ENCODE results near the gene SIDT2. TPM values are rescaled to one million over a fixed set of nuclear protein-coding genes. Genes with fewer than 3 reads are reported as not detected.
A peak's percentile ranks its signal among the peaks of the same experiment; 100 is the strongest.

The SIDT2 gene
- total and polyA plus RNA-seq, 8 donors, result 29.2 to 112 (median 33.9) TPM

GRCh38 chr11:117193130-117194020 is 14.8 kb downstream of the SIDT2 start:
- Histone ChIP-seq H3K27ac (no peak overlapping the region), H3K4me3 (no peak overlapping the region), H3K36me3 (peaks cover 0 to 81% of the 10 kb centered on the region in 2 donors), H3K27me3 (no peaks in the 10 kb centered on the region), H3K4me1 (peaks cover 7 to 22% of the 10 kb centered on the region in 2 donors), H3K9me3 (no peaks in the 10 kb centered on the region)
- no peak for TF ChIP-seq CTCF (IDR thresholded peaks at IDR 0.05)
- ATAC-seq, result no peak
- no peak for DNase-seq
- intact Hi-C loops (cut with DNase I), result no loop called here

GRCh38 chr11:117194267-117194666 is 15.7 kb downstream of the SIDT2 start:
- ATAC-seq, result no peak
- H3K27ac ChIP-seq, result no peak overlapping the region
- intact Hi-C loops (cut with DNase I), result no loop called here
- peaks cover 0 to 72% of the 10 kb centered on the region in 2 donors for H3K36me3 ChIP-seq
- DNase-seq, result no peak
- H3K9me3 ChIP-seq, result no peaks in the 10 kb centered on the region
- TF ChIP-seq CTCF (IDR thresholded peaks at IDR 0.05), result no peak
- H3K4me1 ChIP-seq, result peaks cover 11 to 20% of the 10 kb centered on the region in 2 donors
- H3K27me3 ChIP-seq, result no peaks in the 10 kb centered on the region
- H3K4me3 ChIP-seq, result no peak overlapping the region

- Histone ChIP-seq H3K27me3 (no peaks in the 10 kb centered on the region), H3K4me1 (peaks cover 11 to 19% of the 10 kb centered on the region in 2 donors), H3K27ac (no peak overlapping the region), H3K36me3 (peaks cover 0 to 64% of the 10 kb centered on the region in 2 donors), H3K9me3 (no peaks in the 10 kb centered on the region), H3K4me3 (no peak overlapping the region)
- no peak for TF ChIP-seq CTCF (IDR thresholded peaks at IDR 0.05)
- DNase-seq, result peak in 1 of 4 donors; percentile 32
- intact Hi-C loops (cut with DNase I), result no loop called here
- no peak for ATAC-seq
Measured at GRCh38 chr11:117195258-117195657, 16.7 kb downstream of the SIDT2 start.

GRCh38 chr11:117195761-117196160 is 17.2 kb downstream of the SIDT2 start:
- Histone ChIP-seq H3K4me3 (no peak overlapping the region), H3K4me1 (peaks cover 11 to 19% of the 10 kb centered on the region in 2 donors), H3K27ac (no peak overlapping the region), H3K27me3 (no peaks in the 10 kb centered on the region), H3K36me3 (peaks cover 0 to 59% of the 10 kb centered on the region in 2 donors), H3K9me3 (no peaks in the 10 kb centered on the region)
- no peak for ATAC-seq
- intact Hi-C loops (cut with DNase I), result no loop called here
- no peak for TF ChIP-seq CTCF (IDR thresholded peaks at IDR 0.05)
- DNase-seq, result peak in 1 of 4 donors; percentile 31

- H3K9me3 ChIP-seq, result no peaks in the 10 kb centered on the region
- H3K4me1 ChIP-seq, result peaks cover 11 to 19% of the 10 kb centered on the region in 2 donors
- DNase-seq (no peak), ATAC-seq (no peak)
- TF ChIP-seq CTCF (IDR thresholded peaks at IDR 0.05), result no peak
- H3K36me3 ChIP-seq, result peaks cover 0 to 48% of the 10 kb centered on the region in 2 donors
- intact Hi-C loops (cut with DNase I), result no loop called here
- H3K4me3 ChIP-seq, result no peak overlapping the region
- no peaks in the 10 kb centered on the region for H3K27me3 ChIP-seq
- no peak overlapping the region for H3K27ac ChIP-seq
Measured at GRCh38 chr11:117197006-117197405, 18.5 kb downstream of the SIDT2 start.
